Erythroblast (primary cell): Measurements from ENCODE around the gene ZNF778.
"Not testable (repeated sequence)": the region's sequence is repeated elsewhere in the genome, so short reads cannot be mapped to it uniquely, and the experiment has no call there.

Experiments used
- DNase-seq, 2 experiments: peaks; one replicate each; lab custom pipeline; 2025; lab: John Stamatoyannopoulos, UW
- GATA1 ChIP-seq: IDR thresholded peaks from 2 replicates; pipeline ENCODE4 v1.6.1; 2011; ENCODE audit warnings: low read depth, mild to moderate bottlenecking, control low read depth, low read length, moderate library complexity
- POLR2A ChIP-seq: IDR thresholded peaks from 2 replicates; pipeline ENCODE4 v1.6.1; 2011; ENCODE audit warnings: mild to moderate bottlenecking, low read length

ZNF778 gene

DNA sequence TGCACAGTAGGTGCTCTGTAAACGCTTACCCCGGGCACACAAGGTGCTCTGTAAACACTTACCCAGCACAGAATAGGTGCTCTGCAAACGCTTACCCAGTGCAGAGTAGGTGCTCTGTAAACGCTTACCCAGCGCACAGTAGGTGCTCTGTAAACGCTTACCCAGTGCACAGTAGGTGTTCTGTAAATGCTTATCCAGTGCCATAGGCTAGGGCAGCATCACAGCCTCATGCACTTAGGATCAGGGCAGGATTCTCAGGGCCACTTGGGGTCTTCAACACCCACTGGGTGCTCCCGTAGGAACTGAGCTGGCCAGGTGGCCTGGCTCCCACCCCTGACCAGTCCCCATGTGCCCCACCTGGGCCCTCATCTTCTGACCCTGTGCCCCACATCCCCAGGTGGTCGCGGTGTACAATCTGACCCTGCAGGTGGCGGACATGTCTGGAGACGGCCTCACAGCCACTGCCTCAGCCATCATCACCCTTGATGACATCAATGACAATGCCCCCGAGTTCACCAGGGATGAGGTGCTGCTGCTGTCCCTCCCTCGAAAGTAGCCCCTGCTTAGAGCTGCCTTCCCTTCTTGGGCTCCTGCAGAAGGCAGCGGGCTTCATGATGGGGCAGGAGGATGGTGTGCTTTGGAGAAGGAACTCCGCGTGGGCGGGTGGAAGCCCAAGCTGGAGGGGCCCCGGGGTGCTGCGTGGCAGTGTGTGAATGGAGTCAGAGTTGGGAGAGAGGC, 30.3 kb upstream of the ZNF778 start:
- TF ChIP-seq GATA1 (no peak), POLR2A (no peak)
- peak; percentile 75 to 77 for DNase-seq

GRCh38 chr16:89187770-89188392, 29.6 kb upstream of the ZNF778 start:
- DNase-seq = peak; percentile 56 to 61
- TF ChIP-seq GATA1 (no peak), POLR2A (no peak)

GRCh38 chr16:89188471-89189357, 28.8 kb upstream of the ZNF778 start:
- DNase-seq = not testable (repeated sequence)

GRCh38 chr16:89189358-89190025, 28.0 kb upstream of the ZNF778 start:
- no peak for DNase-seq

GRCh38 chr16:89190150-89190958, 27.1 kb upstream of the ZNF778 start:
- no peak for TF ChIP-seq GATA1
- TF ChIP-seq POLR2A = no peak
- DNase-seq = no peak

More at GRCh38 chr16:89189358-89190025, 28.0 kb upstream of the ZNF778 start:
- TF ChIP-seq POLR2A = no peak
- TF ChIP-seq GATA1 = no peak

GRCh38 chr16:89191033-89191900, 26.2 kb upstream of the ZNF778 start:
- TF ChIP-seq POLR2A (no peak), GATA1 (no peak)
- no peak for DNase-seq

DNA sequence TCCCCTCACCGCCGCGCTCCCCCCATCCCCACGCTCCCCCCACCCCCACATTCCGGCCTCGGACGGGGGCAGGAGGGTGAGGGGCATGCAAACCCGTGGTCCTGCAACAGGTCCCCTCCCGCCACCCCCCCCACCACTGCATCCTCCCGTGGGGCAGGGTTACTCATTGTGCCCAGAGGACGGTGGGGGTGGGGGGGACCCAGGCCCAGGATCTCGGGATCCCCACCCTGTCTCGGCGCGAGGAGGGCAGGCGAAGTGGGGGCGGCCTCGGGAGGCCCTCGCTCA, 25.7 kb upstream of the ZNF778 start:
- TF ChIP-seq POLR2A = no peak
- no peak for TF ChIP-seq GATA1

DNA sequence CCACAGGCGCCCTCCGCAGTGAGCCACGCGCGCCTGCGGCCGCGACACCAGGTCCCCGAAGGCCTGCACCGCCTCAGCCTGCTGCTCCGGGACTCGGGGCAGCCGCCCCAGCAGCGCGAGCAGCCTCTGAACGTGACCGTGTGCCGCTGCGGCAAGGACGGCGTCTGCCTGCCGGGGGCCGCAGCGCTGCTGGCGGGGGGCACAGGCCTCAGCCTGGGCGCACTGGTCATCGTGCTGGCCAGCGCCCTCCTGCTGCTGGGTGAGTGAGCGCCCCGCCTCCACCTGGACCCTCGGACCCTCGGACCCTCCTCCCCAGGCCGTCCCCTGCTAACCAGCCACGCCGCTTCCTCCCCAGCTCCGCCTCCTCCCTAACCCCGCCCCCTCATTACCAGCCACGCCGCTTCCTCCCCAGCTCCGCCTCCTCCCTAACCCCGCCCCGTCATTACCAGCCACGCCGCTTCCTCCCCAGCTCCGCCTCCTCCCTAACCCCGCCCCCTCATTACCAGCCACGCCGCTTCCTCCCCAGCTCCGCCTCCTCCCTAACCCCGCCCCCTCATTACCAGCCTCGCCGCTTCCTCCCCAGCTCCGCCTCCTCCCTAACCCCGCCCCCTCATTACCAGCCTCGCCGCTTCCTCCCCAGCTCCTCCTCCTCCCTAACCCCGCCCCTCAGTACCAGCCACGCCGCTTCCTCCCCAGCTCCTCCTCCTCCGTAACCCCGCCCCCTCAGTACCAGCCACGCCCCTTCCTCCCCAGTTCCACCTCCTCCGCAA, 25.1 kb upstream of the ZNF778 start:
- peak; percentile 78 to 81 for DNase-seq

More for the DNA sequence above, 25.7 kb upstream of the ZNF778 start:
- no peak for DNase-seq

DNA sequence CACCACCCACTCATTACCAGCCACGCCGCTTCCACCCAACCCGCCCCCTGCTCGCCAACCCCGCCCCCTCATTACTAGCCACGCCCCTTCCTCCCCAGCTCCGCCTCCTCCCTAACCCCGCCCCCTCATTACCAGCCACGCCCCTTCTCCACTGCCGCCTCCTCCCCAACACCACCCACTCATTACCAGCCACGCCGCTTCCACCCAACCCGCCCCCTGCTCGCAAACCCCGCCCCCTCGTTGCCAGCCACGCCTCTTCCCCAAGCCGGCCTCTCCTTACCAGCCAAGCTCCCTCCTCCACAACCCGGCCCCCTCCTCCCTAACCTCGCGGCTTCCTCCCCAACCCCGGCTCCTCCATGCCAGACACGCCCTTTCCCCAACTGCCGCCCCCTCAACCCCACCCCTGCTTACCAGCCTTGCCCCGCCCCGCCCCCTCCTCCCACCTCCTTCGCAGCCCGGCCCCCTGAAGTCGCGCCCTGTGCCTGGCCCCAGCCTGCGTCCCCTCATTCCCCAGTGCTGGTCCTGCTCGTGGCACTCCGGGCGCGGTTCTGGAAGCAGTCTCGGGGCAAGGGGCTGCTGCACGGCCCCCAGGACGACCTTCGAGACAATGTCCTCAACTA, 24.4 kb upstream of the ZNF778 start:
- peak; percentile 78 to 82 for DNase-seq
- TF ChIP-seq POLR2A (no peak), GATA1 (no peak)

GRCh38 chr16:89193576-89194293, 23.8 kb upstream of the ZNF778 start:
- no peak for DNase-seq
- TF ChIP-seq GATA1 = no peak
- TF ChIP-seq POLR2A = no peak
